Measurements from ENCODE around the gene RPL28. TPM values are rescaled to one million over a fixed set of nuclear protein-coding genes. Genes with fewer than 3 reads are reported as not detected.

The RPL28 gene
- total and polyA plus RNA-seq, 2 donors (not counting 3 experiments of a cell fraction or from before 2014, with no cell fraction given) = 1,872 to 3,435 TPM

DNA sequence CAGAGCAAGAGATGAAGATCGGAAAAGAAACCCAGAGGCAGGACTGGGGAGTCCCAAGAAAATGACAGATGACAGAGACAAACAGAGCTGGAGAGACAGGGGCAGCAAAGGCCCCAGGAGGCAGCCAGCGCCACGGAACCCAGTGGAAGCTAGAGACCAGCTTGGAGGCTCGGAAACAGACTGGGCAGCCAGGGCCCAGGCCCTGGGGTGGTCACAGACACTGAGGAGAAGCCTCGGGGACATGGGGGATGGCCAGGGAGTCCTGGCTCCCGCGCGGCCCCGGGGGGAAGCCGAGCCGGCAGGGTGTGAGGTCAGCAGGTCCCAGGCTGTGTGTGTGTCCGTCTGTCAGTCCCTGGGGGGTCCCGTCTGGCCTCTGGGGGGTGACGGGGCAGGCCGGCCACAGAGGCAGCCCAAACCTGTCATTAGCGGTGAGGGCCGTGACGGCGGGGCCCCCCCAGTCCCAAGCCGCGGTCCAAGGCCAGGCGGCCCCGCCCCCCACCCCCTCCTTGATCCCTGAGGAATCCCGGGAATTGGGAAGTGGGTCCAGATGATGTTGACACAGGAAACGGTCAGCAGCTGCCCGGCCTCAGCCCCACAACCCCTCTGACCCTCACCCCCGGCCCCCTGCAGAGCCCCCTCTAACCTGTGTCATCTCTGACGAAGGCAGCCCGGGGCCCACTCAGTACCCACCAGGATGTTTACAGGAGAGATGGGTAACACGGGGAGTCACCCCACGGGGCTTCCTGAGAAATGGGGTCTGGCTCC lies 11.6 kb upstream of the RPL28 start:
- Histone ChIP-seq H2AFZ (ENCODE audit: low read depth, low read length) (no peak overlapping the region), H3K36me3 (ENCODE audit: control insufficient read depth in 2 of 2, extremely low read depth in 1 of 2, insufficient read depth in 2 of 2, low read length in 2 of 2) (no peaks in the 10 kb centered on the region), H3K27me3 (ENCODE audit: control insufficient read depth in 2 of 2, insufficient read depth in 2 of 2, low read length in 2 of 2) (peaks cover 22 to 32% of the 10 kb centered on the region in 2 experiments), H3K27ac (ENCODE audit: insufficient read depth, low read depth, low read length) (no peak overlapping the region), H3K4me3 (replicated peaks in 1 of 3; ENCODE audit: insufficient read depth in 1 of 3, low read depth in 1 of 3, low read length in 3 of 3) (no peak overlapping the region), H3K9me1 (replicated peaks; ENCODE audit: control insufficient read depth, extremely low read depth, insufficient read depth, low read length) (no peaks in the 10 kb centered on the region), H3K4me1 (ENCODE audit: control insufficient read depth, extremely low read depth, insufficient read depth, low read length) (peaks cover 3% of the 10 kb centered on the region), H3K4me2 (ENCODE audit: insufficient read depth, low read length) (no peak overlapping the region), H3K9me3 (replicated peaks; ENCODE audit: control insufficient read depth, insufficient read depth, low read length) (no peaks in the 10 kb centered on the region), H3K9ac (replicated peaks; ENCODE audit: extremely low read depth, insufficient read depth, low read length) (no peak overlapping the region), H3K79me2 (ENCODE audit: control insufficient read depth, insufficient read depth, low read length) (no peaks in the 10 kb centered on the region), H4K20me1 (replicated peaks; ENCODE audit: control insufficient read depth, extremely low read depth, insufficient read depth, low read length) (no peaks in the 10 kb centered on the region)
- POLR2A ChIA-PET = no interaction called here
- dilution Hi-C loops (cut with MboI; ENCODE audit: extremely low pct_ligation_motif_present, low sequenced_read_pairs) (no loop called here), intact Hi-C loops (cut with micrococcal nuclease) (no loop called here)
- FAIRE-seq (no peak), DNase-seq (ENCODE audit: low read depth, low spot score) (no peak)
- TF ChIP-seq CTCF (IDR thresholded peaks at IDR 0.05; ENCODE audit: extremely low read depth in 1 of 2, insufficient read depth in 1 of 2, low read depth in 1 of 2, low read length in 2 of 2) (no peak), POLR2AphosphoS5 (IDR thresholded peaks at IDR 0.05; ENCODE audit: insufficient read depth, low read depth, low read length) (no peak), FOS (IDR thresholded peaks at IDR 0.05; ENCODE audit: borderline replicate concordance, insufficient read depth, low read length) (no peak), POLR2A (IDR thresholded peaks at IDR 0.05; ENCODE audit: low read depth, low read length) (no peak), GATA2 (IDR thresholded peaks at IDR 0.05; ENCODE audit: insufficient read depth, insufficient read length, low read depth, low read length) (no peak), MYC (IDR thresholded peaks at IDR 0.05; ENCODE audit: low read depth, low read length) (no peak), EZH2 (IDR thresholded peaks at IDR 0.05; ENCODE audit: borderline replicate concordance, low read depth, low read length, severe bottlenecking) (no peak), JUN (IDR thresholded peaks at IDR 0.05; ENCODE audit: borderline replicate concordance, insufficient read depth, insufficient read length, low read depth) (no peak)
- TF ChIP-seq, protein P1, sequence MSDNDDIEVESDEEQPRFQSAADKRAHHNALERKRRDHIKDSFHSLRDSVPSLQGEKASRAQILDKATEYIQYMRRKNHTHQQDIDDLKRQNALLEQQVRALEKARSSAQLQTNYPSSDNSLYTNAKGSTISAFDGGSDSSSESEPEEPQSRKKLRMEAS (IDR thresholded peaks at IDR 0.05; ENCODE audit: insufficient read depth, insufficient read length) = no peak
- BruUV-seq (replicated peaks) = no TSS peak
- CTCF ChIA-PET = interaction anchor here (0.7 to 1.1 kb wide), 2 partner anchors 9 kb away, joined by 3 read pairs; no protein-coding TSS in a partner anchor
